K562 (cell line): Measurements from ENCODE around the gene TMEM273. TPM values are rescaled to one million over a fixed set of nuclear protein-coding genes. Genes with fewer than 3 reads are reported as not detected.

Experiments used
- ATAC-seq: fragments of 200-7000 bp; cut with Tn5 transposase; 3 replicates; pipeline ENCODE4 v1.9.1; 2020; ENCODE audit warnings: moderate library complexity
- BruUV-seq: library from RNA; stranded (reverse); fragments of 400-500 nt; replicated peaks from 2 replicates; lab custom pipeline; 2021; lab: Mats Ljungman, UMichigan
- CTCF ChIA-PET: fragments of 300-600 bp; formaldehyde crosslinking; extraction: SDS; loops from one replicate; lab custom pipeline; 2021; ENCODE audit warnings: low intra/inter-chr PET ratio; lab: Yijun Ruan, JAX
- POLR2A ChIA-PET: fragments of 300-600, 350-650 bp; sonication (Branson Sonifier 250); formaldehyde crosslinking; extraction: SDS; loops from one replicate; lab custom pipeline; 2021; ENCODE audit warnings: antibody characterized with exemption, inconsistent platforms; lab: Yijun Ruan, JAX
- DNase-seq, 4 experiments: peaks; one replicate each; pipeline versions ENCODE4 v3.0.0 to v3.0.0-alpha.2; 2011 to 2018; ENCODE audit warnings: low spot score in 3 of 4, mixed read lengths in 3 of 4; ENCODE audit errors: extremely low read depth in 1 of 4
- FAIRE-seq: peaks from 2 replicates; lab custom pipeline; 2011; peaks lifted over from hg19 to GRCh38; lab: Jason Lieb, UNC
- H2AFZ ChIP-seq: 2 replicates; pipeline ENCODE4 v1.6.0; 2011; ENCODE audit warnings: low read depth, low read length, control low read depth, inconsistent platforms
- H3K27ac ChIP-seq: fragments of 200-600 bp; 3 replicates; pipeline ENCODE4 v1.8.0; 2011; ENCODE audit warnings: low read depth, mild to moderate bottlenecking, control low read depth, inconsistent platforms, low read length, moderate library complexity, mixed read lengths; ENCODE audit errors: extremely low read depth
- H3K27me3 ChIP-seq, 2 experiments: fragments of 300-600 bp in 1 of 2; 2 replicates in 1 of 2; 3 replicates in 1 of 2; pipeline versions ENCODE4 v1.6.0 to v1.8.0; 2011; ENCODE audit warnings: inconsistent platforms in 2 of 2, low read length in 2 of 2, mild to moderate bottlenecking in 1 of 2, mixed read lengths in 1 of 2, moderate library complexity in 1 of 2; ENCODE audit not compliant: control insufficient read depth in 2 of 2, insufficient read depth in 2 of 2
- H3K36me3 ChIP-seq: fragments of 300-600 bp; 3 replicates; pipeline ENCODE4 v1.8.0; 2011; ENCODE audit warnings: mild to moderate bottlenecking, low read length, inconsistent platforms; ENCODE audit not compliant: control insufficient read depth, insufficient read depth
- H3K4me1 ChIP-seq, 2 experiments: fragments of 200-600 bp in 1 of 2; replicated peaks in 1 of 2; 2 replicates in 1 of 2; 3 replicates in 1 of 2; pipeline versions ENCODE4 v1.5.1 to v1.8.0; 2011; ENCODE audit warnings: inconsistent platforms in 2 of 2, low read length in 2 of 2, mild to moderate bottlenecking in 1 of 2, mixed read lengths in 1 of 2, moderate library complexity in 1 of 2; ENCODE audit not compliant: control insufficient read depth in 2 of 2, insufficient read depth in 2 of 2
- H3K4me2 ChIP-seq: 2 replicates; pipeline ENCODE4 v1.6.1; 2011; ENCODE audit warnings: low read length, control low read depth, inconsistent platforms, mixed read lengths; ENCODE audit not compliant: insufficient read depth
- H3K4me3 ChIP-seq: fragments of 200-600 bp; sonication (generic), shearing (Covaris generic); 2 replicates; pipeline ENCODE4 v1.5.1; 2016; ENCODE audit warnings: control low read depth, inconsistent platforms
- H3K79me2 ChIP-seq: fragments of 200-600 bp; 3 replicates; pipeline ENCODE4 v1.8.0; 2011; ENCODE audit warnings: low read length, inconsistent platforms; ENCODE audit not compliant: control insufficient read depth, insufficient read depth
- H3K9ac ChIP-seq, 2 experiments: 2 replicates each; pipeline versions ENCODE4 v1.6.0 to v1.6.1; 2011; ENCODE audit warnings: low read depth in 2 of 2, low read length in 2 of 2, control low read depth in 1 of 2, inconsistent platforms in 1 of 2, mild to moderate bottlenecking in 1 of 2, mixed read lengths in 1 of 2; ENCODE audit not compliant: insufficient read depth in 1 of 2
- H3K9me1 ChIP-seq: one replicate; pipeline ENCODE4 v1.6.0; 2011; ENCODE audit warnings: inconsistent platforms, mild to moderate bottlenecking, low read length, moderate library complexity; ENCODE audit not compliant: control insufficient read depth, insufficient read depth
- H3K9me3 ChIP-seq: replicated peaks from 2 replicates; pipeline ENCODE4 v1.5.1; 2011; ENCODE audit warnings: low read depth, low read length, inconsistent platforms; ENCODE audit not compliant: control insufficient read depth, insufficient read depth
- H4K20me1 ChIP-seq: replicated peaks from 2 replicates; pipeline ENCODE4 v1.6.1; 2011; ENCODE audit warnings: low read length, inconsistent platforms, mixed read lengths; ENCODE audit not compliant: control insufficient read depth, insufficient read depth
- AFF1 ChIP-seq, 2 experiments: fragments of 450-650 bp; IDR thresholded peaks; 2 replicates each; pipeline ENCODE4 v1.6.1; 2018; ENCODE audit warnings: mild to moderate bottlenecking in 2 of 2, low read depth in 1 of 2; ENCODE audit not compliant: partially characterized antibody in 2 of 2
- EGR1 ChIP-seq: fragments of 450-650 bp; conservative IDR thresholded peaks from 2 replicates; pipeline ENCODE4 v1.6.1; 2017; ENCODE audit warnings: mild to moderate bottlenecking
- FOXJ2 ChIP-seq: fragments of 200-800 bp; sonication (Bioruptor generic); IDR thresholded peaks from 2 replicates; pipeline ENCODE4 v1.6.1; 2016; ENCODE audit warnings: missing genetic modification characterization, missing compliant biosample characterization
- MAFG ChIP-seq: fragments of 450-650 bp; conservative IDR thresholded peaks from 2 replicates; pipeline ENCODE4 v1.6.1; 2016; ENCODE audit warnings: missing genetic modification characterization, missing compliant biosample characterization
- NCOA4 ChIP-seq: fragments of 450-650 bp; IDR thresholded peaks from 2 replicates; pipeline ENCODE4 v1.6.1; 2018; ENCODE audit warnings: mild to moderate bottlenecking; ENCODE audit not compliant: partially characterized antibody
- ZFP36 ChIP-seq: fragments of 150-350 bp; IDR thresholded peaks from 2 replicates; pipeline ENCODE4 v1.6.1; 2018; ENCODE audit warnings: low read length, low read depth; ENCODE audit not compliant: partially characterized antibody
- ZKSCAN1 ChIP-seq: fragments of 150-350 bp; IDR thresholded peaks from 2 replicates; pipeline ENCODE4 v1.6.1; 2016; ENCODE audit warnings: low read depth, low read length
- ZNF263 ChIP-seq: sonication (generic); formaldehyde crosslinking; IDR thresholded peaks from 2 replicates; pipeline ENCODE4 v1.8.0; 2022; ENCODE audit warnings: mild to moderate bottlenecking, missing genetic modification reagents, borderline replicate concordance
- ZNF764 ChIP-seq: fragments of 250-450 bp; sonication (Bioruptor Pico); IDR thresholded peaks from 2 replicates; pipeline ENCODE4 v1.4.0; 2020; ENCODE audit warnings: low read depth, mild to moderate bottlenecking, moderate library complexity
- WGBS: fragments of 100-300 bp; shearing (Covaris generic); methylation state at CpG from one replicate; pipeline ENCODE4 v1.1.6; 2016; ENCODE audit warnings: low coverage, mixed read lengths; ENCODE audit not compliant: insufficient coverage; ENCODE audit errors: missing lambda C conversion rate; 5-methylcytosine and 5-hydroxymethylcytosine counted together
- in situ Hi-C: fragments of 300-500 bp; cut with MboI; formaldehyde crosslinking; loops from 4 replicates; pipeline ENCODE4 v1.15.0; 2018; ENCODE audit warnings: inconsistent platforms, mixed read lengths
- intact Hi-C: fragments of 100-400 bp; cut with micrococcal nuclease; formaldehyde crosslinking; loops from 2 replicates; pipeline ENCODE4 v1.14.2; 2022
- polyA plus RNA-seq, 8 experiments: library from polyadenylated mRNA; depleted of rRNA in 4 of 8; stranded (reverse) in 5 of 8; unstranded in 3 of 8; fragments of >200 nt; fragmentation: Nextera tagmentation in 2 of 8; fragmentation: Illumina TruSeq in 1 of 8; extraction: Ambion mirVana in 2 of 8; extraction: Trizol in 1 of 8; gene quantifications; 2 replicates each; pipeline versions ENCODE4 v1.2.1 to v1.2.3, GENCODE V29; 2011 to 2014; ENCODE audit warnings: inconsistent platforms in 1 of 8, missing spikeins in 1 of 8
- total RNA-seq, 7 experiments: library from RNA; depleted of rRNA in 6 of 7; stranded (reverse); fragments of >200 nt in 6 of 7; fragmentation: Illumina TruSeq in 2 of 7; extraction: Trizol in 2 of 7; gene quantifications; 2 replicates each; pipeline versions ENCODE4 v1.2.1 to v1.2.3, GENCODE V29; 2011 to 2021; ENCODE audit warnings: low replicate concordance in 1 of 7
- TF ChIP-seq, protein P1 (sequence below): IDR thresholded peaks from 2 replicates; pipeline ENCODE4 v1.6.1; 2016; ENCODE audit warnings: missing genetic modification characterization, missing compliant biosample characterization

Gene TMEM273
- total and polyA plus RNA-seq, 9 of the 15 experiments (the other 6 are each of a cell fraction or from before 2014, with no cell fraction given) = 39.2 to 131 (median 95.6) TPM

- TF ChIP-seq ZKSCAN1 (no peak), AFF1 (IDR thresholded peaks at IDR 0.05; ENCODE audit: low read depth in 1 of 2, partially characterized antibody in 2 of 2) (no peak)
These were observed 13.2 kb downstream of the TMEM273 start (continued) for GRCh38 chr10:49174926-49175500.

- intact Hi-C loops (loop anchor here (5.0 kb wide), 1 partner anchor 103 kb away; no protein-coding TSS in a partner anchor), in situ Hi-C loops (no loop called here)
- no peak overlapping the region for H3K4me3 ChIP-seq
- H3K9me1 ChIP-seq = peaks cover 12% of the 10 kb centered on the region
- peak; percentile 83 for FAIRE-seq
- ChIA-PET CTCF (no interaction called here), POLR2A (interaction anchor here (0.6 to 4.1 kb wide), 12 partner anchors 7 to 334 kb away, joined by 3 to 30 read pairs (median 4); partner anchors contain the start of gene TMEM273)
- peak overlapping the region; percentile 31 to 80; a peak in 3 of 4 replicates for H3K9ac ChIP-seq
- peaks cover 89 to 98% of the 10 kb centered on the region in 2 experiments for H3K4me1 ChIP-seq
- peak; percentile 56 for ATAC-seq
- H4K20me1 ChIP-seq = no peaks in the 10 kb centered on the region
- peaks cover 29% of the 10 kb centered on the region; the same call in 1 of the 3 replicates for H3K36me3 ChIP-seq
- peak in 2 of 4 experiments; percentile 71 to 72 for DNase-seq
- peak overlapping the region; percentile 68 for H3K4me2 ChIP-seq
- H2AFZ ChIP-seq = no peak overlapping the region
- H3K27ac ChIP-seq = peak overlapping the region; percentile 54; the same call in 2 of the 3 replicates
- H3K9me3 ChIP-seq = no peaks in the 10 kb centered on the region
- no peaks in the 10 kb centered on the region for H3K27me3 ChIP-seq
- BruUV-seq = no TSS peak
- peaks cover 80% of the 10 kb centered on the region for H3K79me2 ChIP-seq
- 25% methylated on average over 15 of the region's 15 CpGs for WGBS
- TF ChIP-seq ZNF764 (CRISPR knock-in tag) (no peak), NCOA4 (no peak), EGR1 (no peak), ZFP36 (peak; percentile 19), ZNF263 (no peak), MAFG (tag) (peak; percentile 96), FOXJ2 (tag) (no peak)
- TF ChIP-seq, protein P1, sequence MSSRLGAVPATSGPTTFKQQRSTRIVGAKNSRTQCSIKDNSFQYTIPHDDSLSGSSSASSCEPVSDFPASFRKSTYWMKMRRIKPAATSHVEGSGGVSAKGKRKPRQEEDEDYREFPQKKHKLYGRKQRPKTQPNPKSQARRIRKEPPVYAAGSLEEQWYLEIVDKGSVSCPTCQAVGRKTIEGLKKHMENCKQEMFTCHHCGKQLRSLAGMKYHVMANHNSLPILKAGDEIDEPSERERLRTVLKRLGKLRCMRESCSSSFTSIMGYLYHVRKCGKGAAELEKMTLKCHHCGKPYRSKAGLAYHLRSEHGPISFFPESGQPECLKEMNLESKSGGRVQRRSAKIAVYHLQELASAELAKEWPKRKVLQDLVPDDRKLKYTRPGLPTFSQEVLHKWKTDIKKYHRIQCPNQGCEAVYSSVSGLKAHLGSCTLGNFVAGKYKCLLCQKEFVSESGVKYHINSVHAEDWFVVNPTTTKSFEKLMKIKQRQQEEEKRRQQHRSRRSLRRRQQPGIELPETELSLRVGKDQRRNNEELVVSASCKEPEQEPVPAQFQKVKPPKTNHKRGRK = no peak
These were observed 13.8 kb downstream of the TMEM273 start for GRCh38 chr10:49174261-49174925.
